HG02678 (cell line): ENCODE results near the gene ACSL1.
A peak's percentile ranks its signal among the peaks of the same experiment; 100 is the strongest.
"Not testable (repeated sequence)": the region's sequence is repeated elsewhere in the genome, so short reads cannot be mapped to it uniquely, and the experiment has no call there.

Experiments used
- ATAC-seq: cut with Tn5 transposase; IDR thresholded peaks from one replicate; pipeline ENCODE4 v1.9.1; 2021; ENCODE audit warnings: mild to moderate bottlenecking, moderate library complexity; ENCODE audit not compliant: unreplicated experiment

The ACSL1 gene

DNA sequence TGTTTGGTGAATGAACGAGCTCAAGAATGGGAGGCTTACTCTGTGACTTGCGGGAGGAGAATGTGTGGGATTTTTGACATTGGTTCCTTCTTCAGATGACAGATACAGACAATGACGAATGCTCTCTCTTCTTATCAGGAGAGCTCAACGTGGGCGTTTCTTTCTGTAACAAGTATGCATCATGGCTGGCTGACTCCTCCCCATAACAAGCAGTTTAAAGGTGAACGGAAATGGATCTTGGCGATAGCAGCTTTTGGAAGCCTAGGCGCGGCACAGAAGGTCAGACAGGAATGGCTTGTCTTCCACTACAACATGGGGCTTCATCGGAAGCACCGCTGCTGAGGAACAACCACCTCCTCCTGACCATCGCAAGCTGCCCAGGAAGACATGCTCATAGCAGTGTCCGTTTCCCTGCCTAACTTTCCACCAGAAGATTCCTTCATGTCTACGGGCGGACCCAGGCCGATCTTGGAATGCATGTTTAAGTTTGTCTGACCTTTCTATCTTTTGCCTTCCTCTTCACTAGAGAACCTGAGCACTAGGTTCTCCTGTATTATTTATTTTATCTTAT lies 18.3 kb upstream of the ACSL1 start:
- ATAC-seq: no peak

DNA sequence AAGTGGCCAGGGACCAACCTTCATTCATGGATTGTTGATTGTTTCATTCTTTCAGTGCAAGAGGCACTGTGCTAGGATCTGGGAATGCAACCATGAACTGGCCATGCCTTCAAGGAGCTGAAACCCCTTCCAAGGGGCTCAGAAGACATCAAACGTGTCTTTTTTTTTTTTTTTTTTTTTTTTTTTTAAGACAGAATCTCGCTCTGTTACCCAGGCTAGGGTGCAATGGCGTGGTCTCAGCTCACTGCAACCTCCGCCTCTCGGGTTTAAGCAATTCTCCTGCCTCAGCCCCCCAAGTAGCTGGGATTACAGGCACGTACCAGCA lies 13.3 kb upstream of the ACSL1 start:
- not testable (repeated sequence) for ATAC-seq

DNA sequence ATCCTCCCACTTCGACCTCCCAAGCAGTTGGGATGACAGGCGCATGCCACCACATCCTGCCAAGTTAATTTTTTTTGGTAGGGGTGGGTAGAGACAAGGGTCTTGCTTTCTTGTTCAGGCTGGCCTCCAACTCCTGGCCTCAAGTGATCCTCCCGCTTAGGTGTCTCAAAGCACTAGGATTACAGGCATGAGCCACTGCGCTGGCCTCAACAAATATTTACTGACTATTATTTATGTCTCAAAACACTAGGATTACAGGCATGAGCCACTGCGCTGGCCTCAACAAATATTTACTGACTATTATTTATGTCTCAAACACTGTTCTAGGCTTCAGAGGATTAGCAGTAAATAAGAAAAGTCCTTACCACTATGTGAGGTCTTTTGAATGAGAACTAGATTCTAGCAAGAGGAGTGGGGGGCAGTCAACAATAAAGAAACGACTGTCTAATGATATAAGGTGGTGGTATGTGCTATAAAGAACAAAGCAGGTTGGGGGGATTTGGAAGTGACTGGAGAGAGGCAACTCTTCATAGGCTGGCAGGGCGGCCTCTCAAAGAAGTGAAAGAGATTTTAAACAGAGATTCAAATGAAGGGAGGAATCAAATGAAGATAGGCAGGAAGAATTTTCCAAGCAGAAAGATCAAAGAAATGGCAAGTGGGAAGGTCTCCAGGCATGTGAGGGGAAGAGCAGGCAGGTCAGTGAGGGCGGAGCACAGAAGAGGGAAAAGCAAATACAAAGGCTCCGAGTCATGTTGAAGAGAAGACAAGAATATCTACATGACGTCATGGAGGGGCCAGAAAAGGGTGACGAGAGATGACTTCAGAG lies 12.7 kb upstream of the ACSL1 start:
- ATAC-seq: no peak

DNA sequence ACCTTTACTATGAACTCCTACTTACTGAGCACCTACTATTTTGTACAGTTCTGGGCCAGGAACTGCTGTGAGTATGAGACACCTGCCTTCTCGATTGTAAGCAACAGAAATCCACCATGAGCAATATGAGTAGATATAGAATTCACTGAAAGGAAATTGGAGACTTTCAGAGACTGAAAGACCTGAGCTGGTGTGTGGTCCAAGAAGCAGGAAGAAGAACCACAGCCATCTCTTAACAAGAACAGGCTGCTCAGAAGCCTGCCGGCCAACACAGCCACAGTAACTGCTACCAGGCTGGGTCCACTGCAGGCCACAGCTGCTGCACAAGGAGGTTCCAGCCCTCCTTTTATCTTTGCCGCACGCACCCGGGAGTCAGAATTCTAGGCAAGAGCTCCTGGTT lies 10.8 kb upstream of the ACSL1 start:
- ATAC-seq: no peak

DNA sequence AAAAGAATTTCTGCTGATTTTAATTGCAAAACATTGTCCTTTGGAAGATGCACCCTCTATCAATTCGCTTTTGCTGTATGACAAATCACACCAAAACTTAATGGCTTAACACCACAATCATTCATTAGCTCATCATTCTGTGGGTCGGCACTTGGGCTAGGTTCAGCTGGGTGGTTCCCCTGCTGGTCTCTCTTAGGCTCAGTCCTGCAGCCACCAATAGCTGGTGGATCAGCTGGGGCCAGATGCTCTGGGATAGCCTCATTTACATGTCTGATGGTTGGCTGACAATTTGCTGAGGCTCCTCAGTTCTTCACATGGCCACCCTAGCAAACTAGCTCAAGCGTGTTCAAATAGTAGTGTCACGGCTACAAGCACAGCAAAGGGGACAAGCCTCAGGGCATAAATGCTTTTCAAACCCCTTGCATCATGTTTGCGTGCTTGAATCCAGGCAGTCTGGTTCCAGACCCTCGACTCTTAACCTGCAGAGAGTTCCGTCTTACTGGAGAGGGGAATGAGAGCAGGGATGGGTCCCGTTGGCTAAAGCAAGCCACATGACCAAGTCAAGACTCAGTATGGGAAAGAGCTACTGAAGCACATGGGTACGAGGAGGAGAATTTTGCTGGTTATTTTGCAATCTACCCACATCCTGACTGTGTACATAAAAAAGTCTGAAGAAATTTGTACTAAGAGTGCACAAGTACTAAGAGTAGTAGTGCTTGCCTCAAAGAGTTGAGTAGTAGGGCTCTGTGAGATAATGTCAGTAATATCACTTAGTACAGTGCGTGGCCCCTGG lies 7.5 kb upstream of the ACSL1 start:
- ATAC-seq: no peak

DNA sequence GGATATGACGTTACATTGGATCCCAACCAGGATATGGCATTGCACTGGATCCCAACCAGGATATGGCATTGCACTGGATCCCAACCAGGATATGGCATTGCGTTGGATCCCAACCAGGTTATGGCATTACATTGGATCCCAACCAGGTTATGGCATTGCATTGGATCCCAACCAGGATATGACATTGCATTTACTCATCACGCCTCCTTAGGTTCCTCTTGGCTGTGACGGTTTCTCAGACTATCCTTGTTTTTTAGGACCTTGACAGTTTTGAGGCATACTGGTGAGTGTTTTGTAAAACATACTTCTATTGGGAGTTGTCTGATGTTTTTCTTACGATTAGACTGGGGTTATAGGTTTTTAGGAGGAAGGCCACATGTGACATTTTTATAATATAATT lies 5.4 kb upstream of the ACSL1 start:
- ATAC-seq: no peak

DNA sequence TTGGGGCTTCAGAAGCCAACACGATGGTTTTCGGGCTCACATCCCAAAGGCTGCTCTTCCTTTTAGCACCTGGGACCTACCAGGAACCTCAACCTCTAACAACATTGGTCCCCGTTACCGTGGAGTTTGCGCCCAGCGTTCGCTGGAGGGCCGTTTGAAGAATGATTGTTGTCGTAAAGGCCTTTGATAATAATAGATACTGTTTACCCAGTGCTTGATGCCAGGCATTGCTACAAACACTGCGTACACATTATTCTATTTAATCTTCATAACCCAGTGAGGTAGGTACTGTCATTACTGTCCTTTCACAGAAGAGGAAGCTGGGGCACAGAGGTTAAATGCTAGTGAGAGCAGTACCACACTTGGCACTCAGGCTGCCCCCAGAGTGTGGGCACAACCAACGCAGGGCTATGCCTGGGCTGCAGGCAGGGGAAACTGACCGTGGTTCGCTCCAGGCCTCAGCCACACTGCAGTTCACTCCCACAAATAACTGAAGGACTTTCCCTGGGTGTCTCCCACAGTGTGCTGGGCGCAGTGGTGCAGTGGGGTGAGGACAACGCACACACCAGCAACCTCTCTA lies 1.0 kb upstream of the ACSL1 start:
- peak; percentile 1 for ATAC-seq

DNA sequence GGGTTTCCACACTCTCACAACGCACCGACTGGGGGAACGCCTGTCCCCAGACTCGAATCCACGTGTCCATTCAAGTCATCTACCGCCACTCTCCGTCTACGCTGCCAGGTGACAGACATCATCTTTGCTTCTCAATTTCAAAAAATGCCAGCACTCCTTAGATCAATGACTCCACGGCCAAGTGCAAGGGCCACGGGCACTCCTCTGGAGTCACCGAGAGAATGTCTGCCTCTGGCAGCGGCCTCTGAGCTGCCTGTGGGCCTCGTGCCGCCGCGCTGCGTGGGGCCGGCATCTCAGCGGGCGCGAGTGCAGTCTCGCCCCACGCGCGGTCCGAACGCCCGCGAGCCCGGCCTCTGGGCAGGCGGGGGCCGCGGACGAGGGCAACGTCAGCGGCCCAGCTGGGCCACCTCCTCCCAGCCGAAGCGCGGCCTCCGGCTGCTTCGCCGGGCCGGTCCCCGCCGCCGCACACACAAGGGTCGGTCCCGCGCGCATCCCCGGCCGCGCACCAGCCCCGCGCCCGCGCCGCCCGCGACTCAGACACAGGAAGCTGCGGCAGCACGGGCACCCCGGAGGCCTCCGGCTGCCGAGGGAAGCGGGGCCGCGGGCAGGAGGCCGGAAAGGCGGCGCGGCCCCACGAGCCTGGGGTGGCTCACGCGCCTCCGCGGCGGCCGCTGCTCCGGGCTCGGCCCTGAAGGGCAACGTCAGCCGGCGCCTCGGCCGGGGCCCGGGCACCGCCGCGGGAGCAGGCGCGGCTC lies 450 bp downstream of the ACSL1 start:
- ATAC-seq: peak; percentile 34

DNA sequence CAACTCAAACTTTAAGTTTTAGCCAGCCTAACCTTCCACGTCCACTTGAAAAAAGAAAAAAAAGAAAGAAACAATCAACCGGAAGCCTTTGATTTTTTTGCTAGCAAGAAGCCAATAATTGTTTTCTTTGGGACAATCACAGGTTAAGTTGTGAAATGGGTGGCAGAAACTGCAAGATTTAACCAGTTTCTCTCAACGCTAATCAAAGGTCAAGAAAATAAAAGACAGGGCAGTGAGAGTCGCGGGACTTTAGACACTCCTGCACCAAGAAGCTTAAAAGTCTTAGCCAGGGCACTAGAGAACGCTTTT lies 1.0 kb downstream of the ACSL1 start:
- no peak for ATAC-seq

DNA sequence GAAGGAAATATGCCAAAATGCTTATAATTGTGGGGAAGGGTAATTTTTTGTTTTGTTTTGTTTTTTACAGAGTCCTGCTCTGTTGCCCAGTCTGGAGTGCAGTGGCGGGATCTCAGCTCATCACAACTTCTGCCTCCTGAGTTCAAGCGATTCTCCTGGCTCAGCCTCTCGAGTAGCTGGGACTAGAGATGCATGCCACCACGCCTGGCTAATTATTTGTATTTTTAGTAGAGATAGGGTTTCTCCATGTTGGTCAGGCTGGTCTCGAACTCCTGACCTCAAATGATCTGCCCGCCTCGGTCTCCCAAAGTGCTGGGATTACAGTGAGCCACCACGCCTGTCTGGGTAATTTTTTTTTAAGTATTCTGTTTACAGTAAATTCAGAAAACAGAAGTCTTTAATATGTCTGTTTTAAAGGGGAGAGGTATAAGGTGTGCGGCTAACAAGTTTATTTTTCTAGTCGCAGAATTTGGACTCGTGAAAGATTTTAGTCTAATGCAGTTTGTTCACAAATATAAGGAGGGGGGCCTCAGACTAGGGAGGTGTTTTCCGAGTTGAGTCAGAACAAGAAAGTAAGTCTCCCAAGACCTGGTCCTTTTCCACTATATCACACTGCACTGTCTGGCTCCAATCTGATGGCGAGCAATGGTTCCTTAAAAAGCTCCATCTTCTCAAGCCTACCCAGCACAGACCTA lies 1.5 kb downstream of the ACSL1 start:
- no peak for ATAC-seq

DNA sequence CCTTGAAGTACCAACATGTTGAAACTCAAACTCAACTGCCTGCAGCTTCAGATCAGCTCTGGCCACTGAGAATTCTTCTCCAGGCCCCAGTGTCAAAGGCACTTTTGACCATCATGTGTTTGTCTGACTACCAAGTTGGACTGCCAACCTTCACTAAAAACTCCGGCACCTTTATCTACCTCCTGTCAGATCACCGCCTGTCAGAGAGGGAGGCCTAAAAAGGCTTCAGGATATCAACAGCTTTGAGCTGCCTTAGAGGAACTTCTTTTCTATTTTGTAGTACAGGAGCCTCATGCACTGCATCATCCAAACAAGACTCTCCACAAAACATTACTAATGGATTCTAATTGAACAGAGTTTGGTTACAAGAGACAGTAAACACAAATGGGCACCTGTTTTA lies 2.8 kb downstream of the ACSL1 start:
- no peak for ATAC-seq

DNA sequence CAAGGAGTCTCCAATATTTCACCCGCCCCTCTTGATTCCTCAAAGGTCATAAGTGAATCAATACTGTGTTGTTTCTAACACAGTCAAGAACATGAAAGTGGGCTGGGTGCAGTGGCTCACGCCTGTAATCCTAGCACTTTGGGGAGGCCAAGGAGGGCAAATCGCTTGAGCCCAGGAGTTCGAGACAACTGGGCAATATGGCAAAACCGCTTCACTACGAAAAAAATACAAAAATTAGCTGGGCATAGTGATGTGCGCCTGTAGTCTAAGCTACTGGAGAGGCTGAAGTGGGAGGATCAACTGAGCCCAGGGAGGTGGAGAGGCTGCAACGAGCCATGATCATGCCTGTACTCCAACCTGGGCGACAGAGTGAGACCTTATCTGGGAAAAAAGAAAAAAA lies 3.4 kb downstream of the ACSL1 start:
- ATAC-seq: no peak

DNA sequence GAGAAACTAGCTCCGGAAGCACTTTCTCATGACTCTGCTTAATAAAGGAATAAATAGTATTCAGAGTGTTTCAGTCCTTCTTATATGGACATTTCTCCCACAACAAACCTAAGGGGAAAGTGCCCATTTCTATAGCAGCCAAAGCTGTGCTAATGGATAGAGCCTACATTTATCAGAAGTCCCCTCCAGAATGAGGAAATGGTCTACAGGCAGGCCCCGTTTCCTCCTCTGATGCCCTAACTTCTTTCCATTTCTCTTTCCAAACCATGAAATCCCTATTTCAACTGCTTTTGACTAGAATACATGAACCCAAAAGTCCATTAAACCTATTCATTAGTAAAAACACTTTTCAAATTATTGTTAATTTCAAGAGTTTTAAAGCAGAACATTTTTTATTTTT lies 4.5 kb downstream of the ACSL1 start:
- ATAC-seq: no peak

DNA sequence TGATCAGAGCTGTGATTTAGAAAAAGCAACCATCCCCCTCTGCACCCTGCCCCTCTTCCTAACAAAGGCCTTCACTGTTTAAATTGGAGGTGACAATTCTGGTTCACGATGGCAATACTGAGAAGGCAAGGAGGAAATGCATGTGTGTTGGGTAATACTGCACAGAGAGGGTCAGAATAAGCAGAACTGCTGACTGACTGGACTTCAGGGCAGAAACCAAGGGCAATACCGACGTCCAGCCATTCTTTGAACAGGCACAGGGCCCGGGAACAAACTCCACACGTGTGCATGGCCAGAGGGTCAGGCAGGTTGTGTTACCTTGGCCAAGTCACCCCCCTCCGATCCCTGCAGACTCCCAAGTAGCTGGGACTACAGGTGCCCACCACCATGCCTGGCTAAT lies 6.0 kb downstream of the ACSL1 start:
- ATAC-seq: no peak

DNA sequence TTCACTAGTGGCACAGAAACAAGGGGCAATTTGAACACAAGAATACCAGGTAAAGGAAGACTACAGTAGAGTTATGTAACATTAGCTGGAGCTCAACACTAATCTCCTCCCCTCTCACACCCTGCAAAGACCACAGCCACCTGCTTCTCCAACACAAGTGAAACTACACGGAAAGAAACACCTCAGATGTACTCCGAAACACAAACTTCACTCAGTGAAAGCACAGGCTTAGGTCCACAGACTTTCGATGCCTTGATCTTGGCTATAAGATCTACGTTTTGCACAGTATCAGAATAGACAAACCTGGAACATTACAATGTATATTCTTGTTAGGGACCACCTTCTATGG lies 7.6 kb downstream of the ACSL1 start:
- ATAC-seq: peak; percentile 56

DNA sequence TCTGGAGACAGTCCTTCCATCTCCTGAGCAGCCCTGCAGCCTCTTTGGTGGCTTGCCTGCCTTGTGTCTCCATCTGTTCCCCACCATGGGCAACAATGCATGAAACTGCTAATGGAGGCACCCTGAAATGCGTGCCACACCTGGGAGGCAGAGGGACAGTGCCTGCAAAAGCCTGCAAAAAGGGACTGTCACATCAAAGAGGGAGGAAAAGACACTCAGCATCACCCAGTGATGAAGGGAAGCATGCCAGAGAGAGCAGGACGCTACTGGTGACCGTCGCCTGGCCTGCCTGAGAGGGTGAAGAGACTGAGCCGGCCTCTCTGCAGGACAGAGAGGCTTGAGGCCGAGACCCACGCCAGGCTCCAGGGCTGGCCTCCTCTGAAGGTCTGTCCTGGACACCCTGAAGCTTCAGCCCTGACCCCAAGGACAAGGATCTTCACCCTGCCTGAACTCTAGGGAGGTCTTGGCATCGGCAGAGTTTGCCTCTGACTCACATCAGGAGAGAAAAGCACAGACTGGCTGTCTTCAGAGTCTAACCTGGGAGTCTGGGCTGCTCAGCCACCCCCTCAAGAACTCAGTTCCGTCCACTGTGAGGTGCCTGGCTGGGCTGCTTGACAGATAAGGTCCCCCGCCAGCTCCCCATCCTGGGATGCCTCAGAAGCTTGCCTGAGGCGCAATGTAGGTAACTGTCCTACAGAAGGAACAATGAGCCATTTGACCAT lies 8.1 kb downstream of the ACSL1 start:
- peak; percentile 4 for ATAC-seq

DNA sequence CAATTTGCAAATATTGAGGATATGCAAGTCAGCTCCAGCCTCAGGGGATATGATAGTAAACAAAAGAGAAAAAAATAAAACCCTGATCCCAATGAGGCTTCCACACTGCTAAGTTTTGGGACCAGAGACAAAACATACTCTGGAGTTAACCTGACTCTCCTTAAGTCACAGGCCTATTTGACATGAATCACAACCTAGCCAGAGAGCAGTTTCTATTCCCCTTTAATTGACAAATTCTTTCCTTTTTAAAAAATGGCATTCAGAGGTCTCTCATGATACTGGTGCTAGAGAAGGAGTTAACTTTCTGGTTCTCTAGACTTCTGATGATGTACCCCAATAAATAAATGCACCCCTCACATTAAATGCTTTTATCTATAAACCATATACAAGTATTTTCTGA lies 8.8 kb downstream of the ACSL1 start:
- no peak for ATAC-seq

DNA sequence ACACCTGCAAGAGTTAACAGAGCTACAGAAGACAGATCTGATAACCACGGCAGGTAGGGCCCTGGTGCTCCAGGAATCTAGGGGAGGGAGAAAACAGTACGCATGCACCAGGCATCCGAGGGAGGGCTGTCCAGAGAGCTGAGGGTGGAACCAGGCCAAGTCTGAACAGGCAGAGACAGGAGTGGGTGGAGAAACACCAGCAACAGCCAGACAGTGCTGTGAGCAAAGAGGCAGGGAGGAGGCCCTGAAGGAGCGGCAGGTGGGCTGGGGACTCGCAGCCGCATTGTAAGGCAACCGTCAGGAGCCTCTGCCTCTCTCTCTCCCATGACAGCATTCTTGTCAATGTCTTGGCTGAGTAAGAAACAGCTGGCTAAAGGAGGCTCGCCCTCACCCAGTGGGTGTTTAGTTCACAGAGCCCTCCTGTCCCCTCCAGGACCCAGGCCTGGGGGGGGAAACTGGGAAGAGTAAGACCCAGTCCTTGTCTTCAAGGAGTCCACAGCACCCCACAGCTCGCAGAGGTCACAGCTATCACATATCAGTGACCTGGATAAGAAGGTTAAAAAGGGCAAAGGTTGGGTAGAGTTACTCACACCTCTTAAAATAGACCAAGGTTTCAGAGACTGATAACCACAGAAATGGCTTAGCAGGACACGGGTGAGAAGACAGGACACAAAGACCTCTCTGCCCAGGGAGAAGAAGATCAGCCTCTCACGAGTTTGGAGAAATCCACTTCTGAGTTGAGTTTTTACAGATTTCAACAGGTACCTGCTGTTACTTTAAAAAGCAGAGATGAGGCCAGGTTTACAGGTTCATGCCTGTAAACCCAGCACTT lies 10.5 kb downstream of the ACSL1 start:
- ATAC-seq: peak; percentile 72

DNA sequence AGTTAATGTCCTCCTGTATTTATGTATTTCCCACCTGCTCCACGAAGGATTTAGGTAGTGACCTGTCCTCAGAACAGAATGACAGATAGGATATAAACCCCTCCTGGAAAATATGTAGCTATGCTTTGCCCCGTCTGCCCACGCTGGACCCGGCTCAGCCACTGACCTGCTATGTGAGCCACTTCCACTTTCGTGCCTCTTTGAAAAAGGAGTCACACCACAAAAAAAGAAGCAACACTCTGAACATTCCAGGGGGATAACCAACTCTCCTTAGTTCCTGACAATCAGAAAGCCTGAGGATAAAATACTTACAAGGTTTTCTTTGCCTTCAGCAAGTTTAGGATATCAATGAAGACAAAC lies 11.1 kb downstream of the ACSL1 start:
- no peak for ATAC-seq
